ENCODE measurements around the gene PDE6A. TPM values are rescaled to one million over a fixed set of nuclear protein-coding genes. Genes with fewer than 3 reads are reported as not detected.

Gene PDE6A
- total RNA-seq, 2 experiments from 2014 or later: not detected

GRCh38 chr5:149938279-149938678 lies 6.3 kb downstream of the PDE6A start:
- H3K9me2 ChIP-seq (ENCODE audit: insufficient read depth, low read length): no peaks in the 10 kb centered on the region
- ChIA-PET CTCF (ENCODE audit: unreplicated experiment) (no interaction called here), POLR2A (no interaction called here)
- H3K4me3 ChIP-seq (ENCODE audit: low read depth, low read length, poor library complexity, severe bottlenecking): no peak overlapping the region
- no peak for DNase-seq (ENCODE audit: low spot score)
- H3K4me2 ChIP-seq (ENCODE audit: low read length): no peak overlapping the region
- no peaks in the 10 kb centered on the region for H4K20me1 ChIP-seq (ENCODE audit: insufficient read depth, low read length)
- no peak overlapping the region for H2AFZ ChIP-seq (ENCODE audit: low read length)
- H3K27ac ChIP-seq (ENCODE audit: low read depth, low read length, poor library complexity, severe bottlenecking): no peak overlapping the region
- no TSS peak for BruUV-seq (replicated peaks)
- no peaks in the 10 kb centered on the region for H3K9me3 ChIP-seq (ENCODE audit: low read length)
- no peaks in the 10 kb centered on the region for H3K36me3 ChIP-seq (ENCODE audit: insufficient read depth, low read length)
- H3K4me1 ChIP-seq (ENCODE audit: insufficient read depth, low read length, poor library complexity, severe bottlenecking): no peaks in the 10 kb centered on the region
- no peaks in the 10 kb centered on the region for H3K79me2 ChIP-seq (ENCODE audit: insufficient read depth, low read depth, low read length)
- intact Hi-C loops (cut with micrococcal nuclease; ENCODE audit: unreplicated experiment): no loop called here
- TF ChIP-seq, protein P1, sequence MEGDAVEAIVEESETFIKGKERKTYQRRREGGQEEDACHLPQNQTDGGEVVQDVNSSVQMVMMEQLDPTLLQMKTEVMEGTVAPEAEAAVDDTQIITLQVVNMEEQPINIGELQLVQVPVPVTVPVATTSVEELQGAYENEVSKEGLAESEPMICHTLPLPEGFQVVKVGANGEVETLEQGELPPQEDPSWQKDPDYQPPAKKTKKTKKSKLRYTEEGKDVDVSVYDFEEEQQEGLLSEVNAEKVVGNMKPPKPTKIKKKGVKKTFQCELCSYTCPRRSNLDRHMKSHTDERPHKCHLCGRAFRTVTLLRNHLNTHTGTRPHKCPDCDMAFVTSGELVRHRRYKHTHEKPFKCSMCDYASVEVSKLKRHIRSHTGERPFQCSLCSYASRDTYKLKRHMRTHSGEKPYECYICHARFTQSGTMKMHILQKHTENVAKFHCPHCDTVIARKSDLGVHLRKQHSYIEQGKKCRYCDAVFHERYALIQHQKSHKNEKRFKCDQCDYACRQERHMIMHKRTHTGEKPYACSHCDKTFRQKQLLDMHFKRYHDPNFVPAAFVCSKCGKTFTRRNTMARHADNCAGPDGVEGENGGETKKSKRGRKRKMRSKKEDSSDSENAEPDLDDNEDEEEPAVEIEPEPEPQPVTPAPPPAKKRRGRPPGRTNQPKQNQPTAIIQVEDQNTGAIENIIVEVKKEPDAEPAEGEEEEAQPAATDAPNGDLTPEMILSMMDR (conservative IDR thresholded peaks at IDR 0.05; ENCODE audit: low read length): no peak
- no peak for TF ChIP-seq EZH2phosphoT487 (IDR thresholded peaks at IDR 0.05; ENCODE audit: borderline replicate concordance, low read depth, low read length)

DNA sequence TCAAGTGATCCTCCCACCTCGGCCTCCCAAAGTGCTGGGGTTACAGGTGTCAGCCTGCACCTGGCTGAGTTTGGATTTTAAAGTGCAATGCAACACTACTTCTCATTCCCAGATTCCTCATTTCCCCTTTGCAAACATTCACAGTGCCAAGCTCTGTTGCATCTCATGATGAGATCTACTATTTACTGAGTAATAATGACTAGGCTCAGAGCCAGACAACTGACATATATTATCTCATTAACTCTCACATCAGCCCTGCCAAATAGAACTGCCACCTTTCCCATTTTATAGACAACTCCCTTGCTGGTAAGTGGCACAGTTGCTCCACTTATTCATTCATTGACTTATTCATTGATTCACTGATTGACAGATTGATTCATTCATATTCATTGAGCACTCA lies 7.0 kb downstream of the PDE6A start:
- Histone ChIP-seq H3K27ac (ENCODE audit: low read depth, low read length, poor library complexity, severe bottlenecking) (no peak overlapping the region), H4K20me1 (ENCODE audit: insufficient read depth, low read length) (no peaks in the 10 kb centered on the region), H2AFZ (ENCODE audit: low read length) (no peak overlapping the region), H3K9me3 (ENCODE audit: low read length) (no peaks in the 10 kb centered on the region), H3K4me3 (ENCODE audit: low read depth, low read length, poor library complexity, severe bottlenecking) (no peak overlapping the region), H3K4me2 (ENCODE audit: low read length) (no peak overlapping the region), H3K4me1 (ENCODE audit: insufficient read depth, low read length, poor library complexity, severe bottlenecking) (no peaks in the 10 kb centered on the region), H3K79me2 (ENCODE audit: insufficient read depth, low read depth, low read length) (no peaks in the 10 kb centered on the region), H3K9me2 (ENCODE audit: insufficient read depth, low read length) (no peaks in the 10 kb centered on the region), H3K36me3 (ENCODE audit: insufficient read depth, low read length) (no peaks in the 10 kb centered on the region)
- no TSS peak for BruUV-seq (replicated peaks)
- TF ChIP-seq, protein P1 (conservative IDR thresholded peaks at IDR 0.05; ENCODE audit: low read length): no peak
- TF ChIP-seq EZH2phosphoT487 (IDR thresholded peaks at IDR 0.05; ENCODE audit: borderline replicate concordance, low read depth, low read length): no peak
- intact Hi-C loops (cut with micrococcal nuclease; ENCODE audit: unreplicated experiment): no loop called here
- POLR2A ChIA-PET: interaction anchor here (0.6 kb wide), 1 partner anchor 68 kb away, joined by 3 read pairs; no protein-coding TSS in a partner anchor
- CTCF ChIA-PET (ENCODE audit: unreplicated experiment): no interaction called here
- no peak for DNase-seq (ENCODE audit: low spot score)

GRCh38 chr5:149936700-149937091 lies 7.9 kb downstream of the PDE6A start:
- Histone ChIP-seq H3K4me2 (ENCODE audit: low read length) (no peak overlapping the region), H3K4me1 (ENCODE audit: insufficient read depth, low read length, poor library complexity, severe bottlenecking) (no peaks in the 10 kb centered on the region), H4K20me1 (ENCODE audit: insufficient read depth, low read length) (no peaks in the 10 kb centered on the region), H3K27ac (ENCODE audit: low read depth, low read length, poor library complexity, severe bottlenecking) (no peak overlapping the region), H3K36me3 (ENCODE audit: insufficient read depth, low read length) (no peaks in the 10 kb centered on the region), H3K9me2 (ENCODE audit: insufficient read depth, low read length) (no peaks in the 10 kb centered on the region), H2AFZ (ENCODE audit: low read length) (no peak overlapping the region), H3K79me2 (ENCODE audit: insufficient read depth, low read depth, low read length) (no peaks in the 10 kb centered on the region), H3K4me3 (ENCODE audit: low read depth, low read length, poor library complexity, severe bottlenecking) (no peak overlapping the region), H3K9me3 (ENCODE audit: low read length) (no peaks in the 10 kb centered on the region)
- POLR2A ChIA-PET: interaction anchor here (0.5 to 0.9 kb wide), 4 partner anchors 10 to 75 kb away, joined by 3 to 5 read pairs (median 4); no protein-coding TSS in a partner anchor
- CTCF ChIA-PET (ENCODE audit: unreplicated experiment): no interaction called here
- no TSS peak for BruUV-seq (replicated peaks)
- intact Hi-C loops (cut with micrococcal nuclease; ENCODE audit: unreplicated experiment): no loop called here
- TF ChIP-seq EZH2phosphoT487 (IDR thresholded peaks at IDR 0.05; ENCODE audit: borderline replicate concordance, low read depth, low read length): no peak
- TF ChIP-seq, protein P1 (conservative IDR thresholded peaks at IDR 0.05; ENCODE audit: low read length): no peak
- no peak for DNase-seq (ENCODE audit: low spot score)

All from OCI-LY7 (cell line).